HG03469 (cell line): ENCODE measurements around the gene TRNP1.
"Not testable (repeated sequence)": the region's sequence is repeated elsewhere in the genome, so short reads cannot be mapped to it uniquely, and the experiment has no call there.

Experiments used
- ATAC-seq: cut with Tn5 transposase; IDR thresholded peaks from one replicate; pipeline ENCODE4 v1.9.1; 2021; ENCODE audit warnings: mild to moderate bottlenecking, moderate library complexity, moderate number of reproducible peaks; ENCODE audit not compliant: unreplicated experiment

Gene TRNP1

GRCh38 chr1:26993237-26994019 lies at the start of gene TRNP1:
Gene TRNP1 (plus strand): TSS chr1:26993692. CDS start chr1:26993787, 95 bp downstream.
- no peak for ATAC-seq

- ATAC-seq, result no peak
Observed at GRCh38 chr1:26945138-26945537, 48.4 kb upstream of the TRNP1 start.

- ATAC-seq, result no peak
Observed at GRCh38 chr1:26945728-26946127, 47.8 kb upstream of the TRNP1 start.

- no peak for ATAC-seq
Observed at GRCh38 chr1:26946270-26946669, 47.2 kb upstream of the TRNP1 start.

- ATAC-seq, result not testable (repeated sequence)
Observed at GRCh38 chr1:26948725-26949057, 44.8 kb upstream of the TRNP1 start.

GRCh38 chr1:26949266-26949925 lies 44.1 kb upstream of the TRNP1 start:
- no peak for ATAC-seq

- no peak for ATAC-seq
Observed at GRCh38 chr1:26949926-26950319, 43.6 kb upstream of the TRNP1 start.

GRCh38 chr1:26950602-26951001 lies 42.9 kb upstream of the TRNP1 start:
- no peak for ATAC-seq

GRCh38 chr1:26951216-26951615 lies 42.3 kb upstream of the TRNP1 start:
- no peak for ATAC-seq

GRCh38 chr1:26951821-26952497 lies 41.5 kb upstream of the TRNP1 start:
- ATAC-seq, result no peak

- no peak for ATAC-seq
Observed at GRCh38 chr1:26953374-26953773, 40.1 kb upstream of the TRNP1 start.

GRCh38 chr1:26956321-26956720 lies 37.2 kb upstream of the TRNP1 start:
- no peak for ATAC-seq

- ATAC-seq, result no peak
Observed at GRCh38 chr1:26957306-26957705, 36.2 kb upstream of the TRNP1 start.

- ATAC-seq, result no peak
Observed at GRCh38 chr1:26959270-26959669, 34.2 kb upstream of the TRNP1 start.

GRCh38 chr1:26959722-26960624 lies 33.5 kb upstream of the TRNP1 start, which contains the start of gene KDF1:
Gene KDF1 (minus strand): TSS chr1:26960468. CDS start chr1:26952380, 8,088 bp downstream.
- no peak for ATAC-seq

GRCh38 chr1:26960625-26960966 lies 32.9 kb upstream of the TRNP1 start:
- no peak for ATAC-seq

GRCh38 chr1:26961826-26962225 lies 31.7 kb upstream of the TRNP1 start:
- no peak for ATAC-seq

GRCh38 chr1:26965213-26965612 lies 28.3 kb upstream of the TRNP1 start:
- ATAC-seq, result no peak

- ATAC-seq, result no peak
Observed at GRCh38 chr1:26965628-26966027, 27.9 kb upstream of the TRNP1 start.

- no peak for ATAC-seq
Observed at GRCh38 chr1:26970810-26971209, 22.7 kb upstream of the TRNP1 start.

- no peak for ATAC-seq
Observed at GRCh38 chr1:26971590-26971989, 21.9 kb upstream of the TRNP1 start.
